ENCODE measurements around the gene DKKL1. TPM values are rescaled to one million over a fixed set of nuclear protein-coding genes. Genes with fewer than 3 reads are reported as not detected.

Gene DKKL1
- total RNA-seq, 1 donor from 2014 or later, result 2.8 TPM

- peaks cover 4% of the 10 kb centered on the region for H3K36me3 Mint-ChIP-seq (ENCODE audit: unreplicated experiment)
- TF ChIP-seq, protein P1, sequence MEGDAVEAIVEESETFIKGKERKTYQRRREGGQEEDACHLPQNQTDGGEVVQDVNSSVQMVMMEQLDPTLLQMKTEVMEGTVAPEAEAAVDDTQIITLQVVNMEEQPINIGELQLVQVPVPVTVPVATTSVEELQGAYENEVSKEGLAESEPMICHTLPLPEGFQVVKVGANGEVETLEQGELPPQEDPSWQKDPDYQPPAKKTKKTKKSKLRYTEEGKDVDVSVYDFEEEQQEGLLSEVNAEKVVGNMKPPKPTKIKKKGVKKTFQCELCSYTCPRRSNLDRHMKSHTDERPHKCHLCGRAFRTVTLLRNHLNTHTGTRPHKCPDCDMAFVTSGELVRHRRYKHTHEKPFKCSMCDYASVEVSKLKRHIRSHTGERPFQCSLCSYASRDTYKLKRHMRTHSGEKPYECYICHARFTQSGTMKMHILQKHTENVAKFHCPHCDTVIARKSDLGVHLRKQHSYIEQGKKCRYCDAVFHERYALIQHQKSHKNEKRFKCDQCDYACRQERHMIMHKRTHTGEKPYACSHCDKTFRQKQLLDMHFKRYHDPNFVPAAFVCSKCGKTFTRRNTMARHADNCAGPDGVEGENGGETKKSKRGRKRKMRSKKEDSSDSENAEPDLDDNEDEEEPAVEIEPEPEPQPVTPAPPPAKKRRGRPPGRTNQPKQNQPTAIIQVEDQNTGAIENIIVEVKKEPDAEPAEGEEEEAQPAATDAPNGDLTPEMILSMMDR (IDR thresholded peaks at IDR 0.05; ENCODE audit: partially characterized antibody, unreplicated experiment), result no peak
- H3K9me3 Mint-ChIP-seq (ENCODE audit: unreplicated experiment), result peaks cover 8% of the 10 kb centered on the region
- DNase-seq, result no peak
- H3K4me3 Mint-ChIP-seq (ENCODE audit: unreplicated experiment), result no peak overlapping the region
- H3K27ac Mint-ChIP-seq (ENCODE audit: unreplicated experiment), result peak overlapping the region; percentile 99
- H3K4me1 Mint-ChIP-seq (ENCODE audit: low read depth, unreplicated experiment), result peaks cover 8% of the 10 kb centered on the region
- H3K27me3 Mint-ChIP-seq (ENCODE audit: unreplicated experiment), result peaks cover 3% of the 10 kb centered on the region
Observed at GRCh38 chr19:49359851-49360820, 3.5 kb upstream of the DKKL1 start.

GRCh38 chr19:49361438-49362047, 2.1 kb upstream of the DKKL1 start:
- TF ChIP-seq, protein P1 (IDR thresholded peaks at IDR 0.05; ENCODE audit: partially characterized antibody, unreplicated experiment), result no peak
- Mint-ChIP-seq H3K9me3 (ENCODE audit: unreplicated experiment) (peaks cover 6% of the 10 kb centered on the region), H3K36me3 (ENCODE audit: unreplicated experiment) (peaks cover 4% of the 10 kb centered on the region), H3K4me1 (ENCODE audit: low read depth, unreplicated experiment) (peaks cover 8% of the 10 kb centered on the region), H3K27ac (ENCODE audit: unreplicated experiment) (peak overlapping the region; percentile 99), H3K4me3 (ENCODE audit: unreplicated experiment) (no peak overlapping the region), H3K27me3 (ENCODE audit: unreplicated experiment) (peaks cover 3% of the 10 kb centered on the region)
- DNase-seq, result peak; percentile 80

- Mint-ChIP-seq H3K9me3 (ENCODE audit: unreplicated experiment) (peaks cover 6% of the 10 kb centered on the region), H3K4me3 (ENCODE audit: unreplicated experiment) (no peak within 1 kb of the TSS), H3K36me3 (ENCODE audit: unreplicated experiment) (peaks cover 4% of the 10 kb centered on the region), H3K27me3 (ENCODE audit: unreplicated experiment) (peaks cover 3% of the 10 kb centered on the region), H3K27ac (ENCODE audit: unreplicated experiment) (peak within 1 kb of the TSS; percentile 99), H3K4me1 (ENCODE audit: low read depth, unreplicated experiment) (peaks cover 5% of the 10 kb centered on the region)
- TF ChIP-seq, protein P1 (IDR thresholded peaks at IDR 0.05; ENCODE audit: partially characterized antibody, unreplicated experiment), result no peak
- DNase-seq, result peak; percentile 81
Observed at GRCh38 chr19:49362048-49362928, 1.4 kb upstream of the DKKL1 start, which contains the start of gene TEAD2. TSS of gene TEAD2 (minus strand) at chr19:49362416. CDS start at chr19:49360075, 2,341 bp downstream.

- H3K4me3 Mint-ChIP-seq (ENCODE audit: unreplicated experiment), result no peak overlapping the region
- H3K36me3 Mint-ChIP-seq (ENCODE audit: unreplicated experiment), result peaks cover 4% of the 10 kb centered on the region
- H3K27me3 Mint-ChIP-seq (ENCODE audit: unreplicated experiment), result peaks cover 3% of the 10 kb centered on the region
- TF ChIP-seq, protein P1 (IDR thresholded peaks at IDR 0.05; ENCODE audit: partially characterized antibody, unreplicated experiment), result no peak
- H3K4me1 Mint-ChIP-seq (ENCODE audit: low read depth, unreplicated experiment), result peaks cover 3% of the 10 kb centered on the region
- no peak overlapping the region for H3K27ac Mint-ChIP-seq (ENCODE audit: unreplicated experiment)
- H3K9me3 Mint-ChIP-seq (ENCODE audit: unreplicated experiment), result peaks cover 6% of the 10 kb centered on the region
- DNase-seq, result no peak
Observed at GRCh38 chr19:49362929-49363267, 779 bp upstream of the DKKL1 start.
